Measurements from ENCODE around the gene MEX3D.

GRCh38 chr19:1608359-1609102, 40.4 kb upstream of the MEX3D start:
- TF ChIP-seq ZNF549 (tag by site-specific recombination; IDR thresholded peaks at IDR 0.05) = no peak
- TF ChIP-seq YY1 (tag by site-specific recombination; IDR thresholded peaks at IDR 0.05) = no peak
- TF ChIP-seq, protein P1, sequence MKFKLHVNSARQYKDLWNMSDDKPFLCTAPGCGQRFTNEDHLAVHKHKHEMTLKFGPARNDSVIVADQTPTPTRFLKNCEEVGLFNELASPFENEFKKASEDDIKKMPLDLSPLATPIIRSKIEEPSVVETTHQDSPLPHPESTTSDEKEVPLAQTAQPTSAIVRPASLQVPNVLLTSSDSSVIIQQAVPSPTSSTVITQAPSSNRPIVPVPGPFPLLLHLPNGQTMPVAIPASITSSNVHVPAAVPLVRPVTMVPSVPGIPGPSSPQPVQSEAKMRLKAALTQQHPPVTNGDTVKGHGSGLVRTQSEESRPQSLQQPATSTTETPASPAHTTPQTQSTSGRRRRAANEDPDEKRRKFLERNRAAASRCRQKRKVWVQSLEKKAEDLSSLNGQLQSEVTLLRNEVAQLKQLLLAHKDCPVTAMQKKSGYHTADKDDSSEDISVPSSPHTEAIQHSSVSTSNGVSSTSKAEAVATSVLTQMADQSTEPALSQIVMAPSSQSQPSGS (tag by site-specific recombination; IDR thresholded peaks at IDR 0.05; ENCODE audit: low read depth) = no peak
